NCI-H1417 (cell line): ENCODE measurements around the gene PCSK5.

Source experiments
- DNase-seq, 3 experiments: peaks; one replicate each; lab custom pipeline; 2025; lab: John Stamatoyannopoulos, UW

Gene PCSK5

DNA sequence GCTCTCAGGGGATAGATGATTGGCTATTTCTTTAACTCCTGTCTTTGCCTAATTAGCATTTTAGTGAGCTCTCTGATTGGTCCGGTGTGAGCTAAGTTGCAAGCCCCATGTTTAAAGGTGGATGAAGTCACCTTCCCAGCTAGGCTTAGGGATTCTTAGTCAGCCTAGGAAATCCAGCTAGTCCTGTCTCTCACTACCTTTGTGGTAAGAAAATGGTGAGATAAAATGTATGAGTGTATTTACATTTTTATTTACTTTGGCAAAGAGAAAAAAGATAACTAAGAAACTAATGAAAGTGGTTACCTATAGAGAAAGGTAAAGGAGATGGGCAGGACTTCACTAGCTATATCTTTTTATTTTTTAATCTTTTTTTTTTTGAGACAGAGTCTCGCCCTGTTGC, 357.0 kb downstream of the PCSK5 start:
- no peak for DNase-seq

GRCh38 chr9:76249309-76249708, 358.8 kb downstream of the PCSK5 start:
- DNase-seq: no peak

- no peak for DNase-seq
Measured at GRCh38 chr9:76255781-76256455, 365.4 kb downstream of the PCSK5 start.

DNA sequence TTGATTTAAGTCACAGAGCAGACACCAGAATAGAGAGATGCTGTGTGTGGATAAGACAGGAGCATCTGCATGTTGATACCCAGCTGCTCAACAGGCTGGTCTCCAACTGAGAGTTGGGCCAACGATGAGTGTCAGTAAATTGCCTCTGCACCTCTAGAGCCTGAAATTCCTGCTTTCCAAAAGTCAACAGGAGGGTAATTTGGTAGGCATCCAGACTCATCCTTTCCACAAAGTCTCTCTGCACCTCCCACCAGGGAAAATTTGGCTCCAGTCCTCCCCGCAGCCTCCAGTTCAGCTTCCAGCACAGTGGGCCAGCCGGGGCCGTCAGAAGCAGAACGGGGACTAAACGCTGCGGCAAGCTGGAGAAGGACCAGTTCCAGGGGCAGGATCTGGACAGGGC, 366.8 kb downstream of the PCSK5 start:
- no peak for DNase-seq

DNA sequence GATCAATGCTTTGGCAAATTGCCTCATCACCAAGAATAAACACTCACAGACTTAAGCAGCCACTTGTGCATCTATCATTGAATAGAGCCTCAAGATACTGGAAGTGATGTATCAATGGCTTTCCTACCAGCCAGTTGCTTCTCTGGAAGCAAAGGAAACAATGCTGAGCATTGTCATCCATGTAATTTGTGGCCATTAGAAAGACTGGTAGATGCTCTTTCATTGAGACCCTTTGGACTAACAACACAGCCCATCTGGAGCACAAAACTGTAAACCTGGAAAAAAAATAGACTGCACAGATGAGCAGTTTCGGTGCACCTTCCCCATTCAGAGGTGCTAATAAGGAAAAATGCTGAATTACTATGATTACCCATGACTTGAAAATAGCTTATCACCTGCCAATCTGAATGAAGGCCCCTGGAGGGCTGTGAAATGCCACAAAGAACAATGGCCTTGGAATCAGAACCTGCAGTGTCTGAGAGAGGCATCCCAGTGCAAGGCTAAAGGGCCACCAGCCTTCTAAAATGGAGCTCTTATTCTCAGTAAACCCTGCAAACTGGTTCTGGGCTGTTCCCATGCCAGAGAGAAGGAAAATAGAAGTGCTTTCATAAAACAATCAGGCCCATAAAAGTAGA, 376.3 kb downstream of the PCSK5 start:
- DNase-seq: peak in 2 of 3 experiments; percentile 22 to 77

DNA sequence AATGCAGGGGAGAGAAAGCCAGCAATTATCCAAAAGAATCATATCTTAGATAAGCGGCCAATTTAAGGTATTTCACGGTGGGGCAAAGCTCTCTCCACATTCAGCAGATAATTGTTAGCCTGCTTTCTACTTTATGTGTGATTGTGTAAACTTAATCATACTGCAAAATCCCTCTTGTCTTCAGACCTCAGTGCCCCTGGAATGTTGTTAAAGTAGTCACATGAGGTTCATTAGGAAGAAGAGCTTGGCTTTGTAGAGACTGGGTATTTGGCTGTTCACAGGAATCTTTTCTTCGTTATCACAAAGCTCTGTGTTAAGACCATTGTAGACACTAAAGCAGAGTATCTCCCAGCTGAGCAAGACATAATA, 376.8 kb downstream of the PCSK5 start:
- DNase-seq: peak in 1 of 3 experiments; percentile 36

DNA sequence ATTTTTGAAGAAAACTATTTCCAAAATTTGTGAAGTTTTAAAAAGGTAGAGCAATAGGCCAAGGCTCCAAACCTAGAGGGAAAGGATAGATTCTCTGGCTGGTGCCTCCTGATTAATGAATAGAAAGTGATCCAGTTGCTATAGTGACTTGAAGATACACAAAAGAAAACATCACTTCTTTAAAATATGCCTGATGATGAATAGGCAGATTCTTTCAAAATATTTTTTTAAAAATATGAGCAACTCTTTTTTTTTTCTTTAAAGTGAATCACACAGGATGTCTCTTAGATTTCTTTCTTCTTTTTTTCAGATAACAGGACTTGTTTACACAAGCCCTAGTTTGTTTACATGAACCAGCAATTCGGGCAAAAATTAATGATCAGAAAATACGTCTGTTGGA, 379.3 kb downstream of the PCSK5 start:
- no peak for DNase-seq

GRCh38 chr9:76271755-76272154, 381.3 kb downstream of the PCSK5 start:
- no peak for DNase-seq

DNA sequence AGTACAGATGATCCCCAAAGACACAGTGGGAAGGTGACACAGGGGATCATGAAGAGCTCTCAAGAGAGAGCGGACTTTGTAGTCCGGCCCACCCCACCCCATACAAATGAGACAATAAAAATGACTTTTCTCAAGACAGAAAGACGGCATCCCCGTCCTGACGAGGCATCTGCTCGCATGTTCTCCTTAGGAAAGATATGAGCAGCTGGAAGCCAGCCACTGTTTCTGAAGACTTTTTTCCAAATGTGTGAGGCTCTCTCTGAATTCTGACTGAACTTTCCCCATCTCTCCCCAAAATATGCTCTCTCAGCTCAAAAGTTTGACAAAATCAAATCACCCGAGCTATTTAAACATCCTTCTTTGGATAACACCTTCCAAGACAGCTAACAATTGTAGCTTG, 398.6 kb downstream of the PCSK5 start:
- DNase-seq: no peak

DNA sequence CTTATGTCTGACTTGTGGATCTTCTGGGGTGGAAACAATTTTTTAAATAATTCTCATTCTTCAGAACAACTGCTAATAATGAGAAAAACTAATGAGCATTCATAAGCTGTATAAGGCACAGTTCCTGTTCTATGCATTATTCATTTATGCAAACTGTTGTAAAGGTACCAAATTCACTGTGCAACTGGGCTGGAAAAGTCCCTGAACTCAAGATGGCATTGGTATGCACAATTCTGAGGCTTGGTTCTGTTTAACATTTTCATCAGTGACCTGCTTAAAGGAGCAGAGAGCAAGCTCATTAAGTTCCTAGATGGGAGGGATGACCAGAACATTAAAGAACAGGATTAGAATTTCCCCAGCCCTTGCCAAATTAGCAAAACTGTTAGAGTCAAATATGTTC, 399.2 kb downstream of the PCSK5 start:
- no peak for DNase-seq

- DNase-seq: no peak
Measured at GRCh38 chr9:76290555-76290954, 400.1 kb downstream of the PCSK5 start.

DNA sequence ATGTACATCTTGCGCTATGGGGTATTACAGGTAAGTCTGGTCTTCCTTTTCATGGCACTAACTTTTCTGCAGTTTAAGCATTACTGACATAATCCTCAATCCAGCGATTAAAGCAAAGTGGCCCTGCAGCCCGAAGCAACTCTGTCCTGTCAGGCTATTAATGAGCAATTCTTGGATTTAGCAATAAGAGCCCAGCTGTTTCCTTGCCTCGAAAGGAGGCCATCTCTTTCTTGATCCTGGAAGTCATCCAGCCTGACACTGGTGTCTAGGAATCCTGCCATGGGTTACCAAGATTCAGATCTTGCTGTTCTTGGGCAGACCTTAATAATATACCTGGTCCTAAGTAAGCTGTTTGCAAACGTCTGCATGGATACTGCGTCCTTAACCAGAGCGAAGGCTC, 401.8 kb downstream of the PCSK5 start:
- no peak for DNase-seq

- peak in 1 of 3 experiments; percentile 14 for DNase-seq
Measured at GRCh38 chr9:76292658-76293057, 402.2 kb downstream of the PCSK5 start.

DNA sequence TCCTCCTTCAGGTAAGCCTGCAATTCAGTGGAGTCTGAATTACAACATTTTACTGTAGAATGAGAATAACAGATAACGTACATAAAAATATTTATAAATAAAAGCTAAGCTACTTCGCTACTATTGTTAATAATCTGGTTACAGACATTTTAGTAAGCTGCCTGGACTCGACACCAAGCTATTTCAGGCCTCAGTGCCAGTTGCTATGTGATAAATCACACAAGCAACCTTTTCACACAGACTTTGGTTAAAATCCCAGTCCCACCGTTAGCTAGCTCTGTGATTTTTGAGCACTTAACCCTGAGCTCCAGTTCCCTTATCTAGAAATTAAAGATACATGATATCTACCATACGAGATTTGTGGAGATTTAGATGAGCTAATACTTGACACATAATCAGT, 403.8 kb downstream of the PCSK5 start:
- DNase-seq: no peak

- peak in 2 of 3 experiments; percentile 5 to 44 for DNase-seq
Measured at GRCh38 chr9:76296561-76297310, 406.3 kb downstream of the PCSK5 start.

DNA sequence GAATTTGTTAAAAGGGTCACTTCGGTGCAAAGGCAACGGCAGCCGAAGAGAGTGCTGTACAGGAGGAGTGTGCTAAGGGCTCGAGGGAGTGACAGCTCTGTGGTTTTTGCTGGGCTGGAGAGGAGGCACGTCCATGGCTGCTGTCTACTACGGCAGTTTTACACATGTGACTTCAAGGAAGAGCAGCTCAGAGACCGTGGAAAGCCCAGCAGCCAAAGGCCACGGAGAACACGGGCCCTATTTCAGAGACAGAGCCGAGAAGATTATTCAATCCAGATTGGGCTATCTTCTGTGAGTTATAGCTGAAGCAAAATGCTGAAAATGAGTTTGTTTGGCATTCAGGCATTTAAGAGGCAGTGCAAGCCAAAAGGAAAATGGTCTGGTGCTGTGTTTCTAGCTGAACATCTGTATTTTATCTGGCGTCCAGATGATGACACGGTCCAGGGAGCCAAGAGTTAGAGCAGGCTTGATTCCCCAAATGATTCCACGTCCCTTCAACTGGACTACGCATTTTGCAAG, 407.3 kb downstream of the PCSK5 start:
- peak in 1 of 3 experiments; percentile 22 for DNase-seq

GRCh38 chr9:76298521-76299144, 408.2 kb downstream of the PCSK5 start:
- DNase-seq: peak in 1 of 3 experiments; percentile 22

DNA sequence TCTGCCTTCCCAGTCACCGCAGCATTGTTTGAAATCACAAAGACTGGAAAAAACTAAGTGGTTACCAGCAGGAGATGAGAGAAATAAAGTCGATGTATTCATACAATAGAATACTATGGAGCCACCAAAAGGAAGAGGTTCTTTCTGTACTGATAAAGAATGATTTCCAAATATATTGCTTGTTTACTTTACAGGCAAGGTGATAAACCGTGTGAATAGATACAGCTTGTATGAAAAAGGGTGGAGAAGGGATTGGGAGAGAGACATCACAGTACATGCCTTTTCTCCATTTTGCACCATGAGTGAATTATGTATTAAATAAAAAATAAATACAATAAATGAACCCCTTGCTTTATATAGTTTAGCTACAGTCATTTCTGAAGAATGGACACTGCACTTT, 412.1 kb downstream of the PCSK5 start:
- DNase-seq: no peak

- DNase-seq: peak in 2 of 3 experiments; percentile 5 to 72
Measured at GRCh38 chr9:76302947-76303550, 412.6 kb downstream of the PCSK5 start.

DNA sequence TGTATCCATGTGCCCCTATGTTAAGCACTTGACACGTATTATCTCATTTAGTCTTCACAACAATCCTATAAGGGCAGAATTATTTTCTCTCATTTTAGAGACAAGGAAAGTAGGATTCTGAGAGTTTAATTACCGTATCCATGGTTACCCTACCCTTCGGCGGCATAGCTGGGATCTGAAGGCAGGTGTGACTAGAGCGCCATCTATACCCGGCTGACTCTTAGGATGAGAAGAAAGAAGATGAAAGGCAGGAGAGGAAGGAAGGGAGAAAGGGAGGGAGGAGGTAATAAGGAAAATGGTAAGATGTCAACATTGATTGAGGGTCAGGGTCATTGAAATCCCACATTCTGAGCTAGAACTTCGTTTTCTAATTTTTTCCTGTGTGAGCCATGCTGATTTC, 416.6 kb downstream of the PCSK5 start:
- peak in 2 of 3 experiments; percentile 6 to 19 for DNase-seq

DNA sequence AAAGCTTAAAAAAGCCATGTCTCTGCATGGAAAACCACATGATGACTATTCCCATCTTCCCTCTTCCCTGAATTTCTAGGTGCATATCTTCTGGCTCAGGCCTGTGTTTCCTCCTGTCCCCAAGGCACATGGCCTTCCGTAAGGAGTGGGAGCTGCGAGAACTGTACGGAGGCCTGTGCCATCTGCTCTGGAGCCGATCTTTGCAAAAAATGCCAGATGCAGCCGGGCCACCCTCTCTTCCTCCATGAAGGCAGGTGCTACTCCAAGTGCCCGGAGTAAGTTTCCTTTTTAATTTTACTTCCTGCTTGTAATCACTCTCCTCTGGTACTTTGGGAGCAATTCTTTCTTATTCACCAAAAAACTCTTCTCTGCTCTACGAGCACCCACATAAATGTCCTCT, 420.1 kb downstream of the PCSK5 start:
- DNase-seq: no peak

DNA sequence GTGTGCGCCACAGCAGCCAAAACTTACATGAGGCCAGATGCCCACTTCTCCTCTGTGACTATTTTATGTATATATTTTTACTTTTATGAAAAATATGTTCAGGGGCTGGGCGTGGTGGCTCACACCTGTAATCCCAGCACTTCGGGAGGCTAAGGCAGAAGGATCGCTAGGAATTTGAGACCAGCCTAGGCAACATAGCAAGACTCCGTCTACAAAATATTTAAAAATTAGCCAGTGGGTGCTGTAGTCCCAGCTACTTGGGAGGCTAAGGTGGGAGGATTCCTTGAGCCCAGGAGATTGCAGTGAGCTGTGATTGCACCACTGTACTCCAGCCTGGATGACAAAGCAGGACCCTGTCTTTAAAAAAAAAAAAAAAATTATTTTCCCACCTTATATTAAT, 420.5 kb downstream of the PCSK5 start:
- no peak for DNase-seq
